HepG2 (cell line): ENCODE data around the gene FAM43A. TPM values are rescaled to one million over a fixed set of nuclear protein-coding genes. Genes with fewer than 3 reads are reported as not detected.

Experiments
- ATAC-seq: fragments of 200-7000 bp; cut with Tn5 transposase; 3 replicates; pipeline ENCODE4 v1.9.1; 2020; ENCODE audit warnings: mild to moderate bottlenecking, moderate library complexity
- BruUV-seq: library from RNA; stranded (reverse); fragments of 400-500 nt; replicated peaks from 2 replicates; lab custom pipeline; 2021; lab: Mats Ljungman, UMichigan
- CTCF ChIA-PET: fragments of 300-600 bp; formaldehyde crosslinking; extraction: SDS; loops from one replicate; lab custom pipeline; 2021; ENCODE audit warnings: low total read pairs, inconsistent platforms, low intra/inter-chr PET ratio; lab: Yijun Ruan, JAX
- POLR2A ChIA-PET: fragments of 350-600 bp; sonication (Branson Sonifier 250); formaldehyde crosslinking; loops from one replicate; lab custom pipeline; 2020; ENCODE audit warnings: antibody characterized with exemption, inconsistent platforms; lab: Yijun Ruan, JAX
- DNase-seq: peaks from one replicate; pipeline ENCODE4 v3.0.0-alpha.2; 2015; ENCODE audit warnings: low spot score
- FAIRE-seq: peaks from 3 replicates; lab custom pipeline; 2011; peaks lifted over from hg19 to GRCh38; lab: Jason Lieb, UNC
- H2AFZ ChIP-seq: one replicate; pipeline ENCODE4 v1.6.1; 2011; ENCODE audit warnings: low read length, inconsistent platforms
- H3K27ac ChIP-seq: fragments of 300-600 bp; 3 replicates; pipeline ENCODE4 v1.8.0; 2011; ENCODE audit warnings: mixed run types, mild to moderate bottlenecking, mixed read lengths, low read length, inconsistent platforms; ENCODE audit not compliant: insufficient read depth; ENCODE audit errors: extremely low read length
- H3K27me3 ChIP-seq, 2 experiments: fragments of 200-600 bp in 1 of 2; 2 replicates in 1 of 2; 3 replicates in 1 of 2; pipeline versions ENCODE4 v1.6.0 to v1.8.0; 2011; ENCODE audit warnings: low read length in 2 of 2, mild to moderate bottlenecking in 2 of 2, moderate library complexity in 2 of 2, inconsistent platforms in 1 of 2; ENCODE audit not compliant: insufficient read depth in 2 of 2, control insufficient read depth in 1 of 2
- H3K36me3 ChIP-seq, 2 experiments: fragments of 200-600 bp in 1 of 2; replicated peaks in 1 of 2; 2 replicates in 1 of 2; 3 replicates in 1 of 2; pipeline versions ENCODE4 v1.5.1 to v1.8.0; 2011; ENCODE audit warnings: low read length in 2 of 2, inconsistent platforms in 1 of 2; ENCODE audit not compliant: insufficient read depth in 2 of 2, control insufficient read depth in 1 of 2
- H3K4me1 ChIP-seq: 2 replicates; pipeline ENCODE4 v1.5.1; 2012; ENCODE audit warnings: low read length, inconsistent platforms; ENCODE audit not compliant: insufficient read depth
- H3K4me2 ChIP-seq: 2 replicates; pipeline ENCODE4 v1.6.0; 2011; ENCODE audit warnings: low read depth, low read length, inconsistent platforms
- H3K4me3 ChIP-seq, 3 experiments: fragments of 200-600 bp in 1 of 3; sonication (generic), shearing (Covaris generic) in 1 of 3; replicated peaks in 1 of 3; 2 replicates each; pipeline ENCODE4 v1.5.1; 2011 to 2016; ENCODE audit warnings: low read length in 3 of 3, inconsistent platforms in 2 of 3, low read depth in 2 of 3, mild to moderate bottlenecking in 2 of 3, control low read depth in 1 of 3, mixed read lengths in 1 of 3; ENCODE audit not compliant: insufficient read depth in 1 of 3
- H3K79me2 ChIP-seq: one replicate; pipeline ENCODE4 v1.6.1; 2011; ENCODE audit warnings: low read length, inconsistent platforms; ENCODE audit not compliant: insufficient read depth
- H3K9ac ChIP-seq: 2 replicates; pipeline ENCODE4 v1.6.0; 2011; ENCODE audit warnings: mild to moderate bottlenecking, low read depth, low read length, inconsistent platforms; ENCODE audit not compliant: insufficient read depth
- H3K9me3 ChIP-seq: 2 replicates; pipeline ENCODE4 v1.5.1; 2012; ENCODE audit warnings: mild to moderate bottlenecking, low read length
- H4K20me1 ChIP-seq: 2 replicates; pipeline ENCODE4 v1.6.0; 2011; ENCODE audit warnings: inconsistent platforms, mild to moderate bottlenecking, low read length, moderate library complexity; ENCODE audit not compliant: insufficient read depth
- FOXP1 ChIP-seq, 2 experiments: fragments of 450-650 bp in 1 of 2; IDR thresholded peaks; 2 replicates each; pipeline ENCODE4 v1.6.1; 2017 to 2018; ENCODE audit warnings: antibody characterized with exemption in 1 of 2
- MTF2 ChIP-seq: sonication (generic); formaldehyde crosslinking; IDR thresholded peaks from 2 replicates; pipeline ENCODE4 v1.5.0; 2020; ENCODE audit warnings: missing genetic modification reagents, borderline replicate concordance
- NAIF1 ChIP-seq: sonication (generic); formaldehyde crosslinking; IDR thresholded peaks from 2 replicates; pipeline ENCODE4 v1.5.0; 2020; ENCODE audit warnings: mild to moderate bottlenecking, missing genetic modification reagents, borderline replicate concordance
- RBM39 ChIP-seq: fragments of 200-400 bp; formaldehyde crosslinking; IDR thresholded peaks from one replicate; pipeline ENCODE4 v1.6.1; 2018; ENCODE audit warnings: antibody characterized with exemption, mild to moderate bottlenecking, low read depth, low read length; ENCODE audit not compliant: poor library complexity, severe bottlenecking
- RERE ChIP-seq: IDR thresholded peaks from 2 replicates; pipeline ENCODE4 v1.6.1; 2016; ENCODE audit warnings: low read depth, missing genetic modification reagents, missing compliant biosample characterization
- TCF7 ChIP-seq: sonication (generic); IDR thresholded peaks from 2 replicates; pipeline ENCODE4 v1.6.1; 2016; ENCODE audit warnings: antibody characterized with exemption, low read depth
- ZBTB38 ChIP-seq: sonication (generic); formaldehyde crosslinking; IDR thresholded peaks from 2 replicates; pipeline ENCODE4 v1.5.1; 2020; ENCODE audit warnings: mild to moderate bottlenecking, missing genetic modification reagents
- ZBTB39 ChIP-seq: sonication (generic); formaldehyde crosslinking; IDR thresholded peaks from 2 replicates; pipeline ENCODE4 v1.5.0; 2020; ENCODE audit warnings: missing genetic modification reagents
- ZBTB7A ChIP-seq: sonication (generic); formaldehyde crosslinking; IDR thresholded peaks from 2 replicates; pipeline ENCODE4 v1.8.0; 2022; ENCODE audit warnings: mild to moderate bottlenecking, missing genetic modification reagents
- ZNF121 ChIP-seq: sonication (generic); formaldehyde crosslinking; IDR thresholded peaks from 2 replicates; pipeline ENCODE4 v1.5.0; 2020; ENCODE audit warnings: mild to moderate bottlenecking, missing genetic modification reagents
- ZNF124 ChIP-seq: sonication (generic); formaldehyde crosslinking; IDR thresholded peaks from 2 replicates; pipeline ENCODE4 v1.4.0; 2020; ENCODE audit warnings: missing genetic modification reagents
- ZNF17 ChIP-seq: sonication (generic); formaldehyde crosslinking; IDR thresholded peaks from 2 replicates; pipeline ENCODE4 v1.5.0; 2020; ENCODE audit warnings: mild to moderate bottlenecking, missing genetic modification reagents
- ZNF205 ChIP-seq: IDR thresholded peaks from 2 replicates; pipeline ENCODE4 v1.6.1; 2018; ENCODE audit warnings: missing biosample characterization, missing genetic modification reagents
- ZNF75D ChIP-seq: sonication (generic); formaldehyde crosslinking; IDR thresholded peaks from 2 replicates; pipeline ENCODE4 v1.8.1; 2023; ENCODE audit warnings: missing genetic modification reagents, mild to moderate bottlenecking, borderline replicate concordance
- WGBS: methylation state at CpG from one replicate; pipeline ENCODE4 v1.1.6; 2017; ENCODE audit warnings: low lambda C conversion rate; 5-methylcytosine and 5-hydroxymethylcytosine counted together
- in situ Hi-C: cut with HindIII; loops from 2 replicates; pipeline ENCODE4 v1.10.0; 2017; ENCODE audit warnings: low pct_unique_long_range_greater_than_20kb; ENCODE audit not compliant: extremely low pct_ligation_motif_present
- intact Hi-C: fragments of 100-400 bp; cut with micrococcal nuclease; formaldehyde crosslinking; loops from one replicate; pipeline ENCODE4 v1.10.0; 2022; ENCODE audit not compliant: unreplicated experiment
- polyA plus RNA-seq, 8 experiments: library from polyadenylated mRNA; depleted of rRNA in 3 of 8; stranded (reverse) in 7 of 8; unstranded in 1 of 8; fragments of >200 nt; fragmentation: Illumina TruSeq in 4 of 8; extraction: Trizol in 4 of 8; gene quantifications; 2 replicates each; pipeline versions ENCODE4 v1.2.1 to v1.2.3, GENCODE V29; 2011 to 2016; ENCODE audit warnings: low read depth in 4 of 8, missing spikeins in 1 of 8, mixed read lengths in 1 of 8; ENCODE audit not compliant: insufficient read depth in 1 of 8
- total RNA-seq, 5 experiments: library from RNA; depleted of rRNA; stranded (reverse); fragments of >200 nt; fragmentation: Illumina TruSeq; extraction: Trizol; gene quantifications; 2 replicates each; pipeline ENCODE4 v1.2.3, GENCODE V29; 2016; ENCODE audit warnings: low read depth in 1 of 5

FAM43A gene
- total and polyA plus RNA-seq, 2 of the 13 experiments (the other 11 are each of a cell fraction or from before 2014, with no cell fraction given) = 0.91 to 1.8 TPM

DNA sequence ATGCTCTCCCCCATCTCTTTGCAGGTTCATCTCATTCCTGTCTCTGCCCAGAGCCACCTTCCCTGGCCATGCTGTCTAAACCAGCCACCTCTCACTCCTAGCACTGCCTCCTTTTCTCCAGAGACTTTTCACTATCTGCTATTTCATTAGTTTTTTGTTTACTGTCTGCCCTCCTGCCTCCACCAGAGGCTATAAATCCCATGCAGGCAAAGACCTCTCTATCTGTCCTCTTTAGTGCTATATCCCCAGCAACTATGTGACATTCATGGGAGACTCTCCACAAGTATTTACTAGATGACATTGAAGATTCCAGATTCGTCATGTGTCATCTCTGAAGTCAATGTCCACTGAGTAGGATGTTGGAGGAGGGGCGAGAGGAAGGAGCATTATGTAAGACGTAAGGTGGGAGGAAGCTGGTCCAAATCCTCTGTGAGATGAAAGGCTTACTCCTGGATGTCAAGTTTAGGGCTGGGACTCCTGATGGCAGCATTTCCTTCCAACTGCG, 3.4 kb upstream of the FAM43A start (continued):
- no peak for TF ChIP-seq ZBTB39 (CRISPR knock-in tag)
- TF ChIP-seq MTF2 = peak; percentile 23; the same call in 1 of the 2 replicates
- 0 out of 2 replicates have a peak, but pooled peaks have one; percentile 14 for TF ChIP-seq ZNF121
- TF ChIP-seq ZNF75D (CRISPR knock-in tag) = 0 out of 2 replicates have a peak, but pooled peaks have one; percentile 65
- TF ChIP-seq NAIF1 (CRISPR knock-in tag) = peak; percentile 74
- no peak for TF ChIP-seq ZNF205 (CRISPR knock-in tag)
- TF ChIP-seq, all 625 proteins: peak for 9

DNA sequence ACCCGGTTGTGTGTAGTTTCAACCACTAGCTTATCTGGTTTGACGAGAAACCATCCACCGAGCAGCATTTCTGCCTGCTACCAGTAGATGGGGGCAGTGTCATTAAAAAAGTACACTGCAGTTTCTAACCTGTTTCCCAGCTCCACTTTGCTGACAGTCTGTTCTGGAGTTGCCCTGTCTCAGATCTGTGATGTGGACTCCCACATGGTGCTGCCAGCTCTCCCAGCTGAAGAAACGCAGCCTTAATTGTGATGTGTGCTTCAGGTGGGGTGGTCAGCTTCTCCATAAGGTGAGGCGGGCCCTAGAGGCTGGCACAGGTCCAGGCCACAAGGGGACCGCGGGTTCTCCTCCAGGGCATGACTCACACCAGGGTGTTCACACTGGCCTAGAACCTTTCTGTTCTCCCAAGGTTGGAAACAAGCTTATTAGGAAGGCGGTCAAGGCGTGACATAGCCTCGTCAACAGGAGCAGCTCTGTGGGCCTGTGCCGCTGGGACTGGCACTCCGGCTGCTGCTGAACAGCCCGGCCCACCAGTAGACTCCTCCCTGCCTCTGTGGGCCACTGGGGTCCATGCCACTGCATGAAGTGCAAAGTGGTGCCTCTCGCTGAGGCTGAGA, 2.9 kb upstream of the FAM43A start:
- H3K27ac ChIP-seq = no peak overlapping the region
- H3K36me3 ChIP-seq = no peaks in the 10 kb centered on the region
- ATAC-seq (peak; percentile 84), DNase-seq (peak; percentile 83), FAIRE-seq (peak; percentile 99)
- no TSS peak for BruUV-seq
- 3% methylated on average over 5 of the region's 14 CpGs for WGBS
- intact Hi-C loops = loop anchor here (2.0 to 10.0 kb wide), 6 partner anchors 62 to 842 kb away; no protein-coding TSS in a partner anchor
- no peak overlapping the region for H3K9ac ChIP-seq
- peak overlapping the region in 1 of 3 experiments; percentile 59; a peak in 3 of 6 replicates for H3K4me3 ChIP-seq
- in situ Hi-C loops = loop anchor here (10.0 kb wide), 2 partner anchors 62 to 272 kb away; no protein-coding TSS in a partner anchor
- peaks cover 0 to 31% of the 10 kb centered on the region in 2 experiments; a peak in 1 of 5 replicates for H3K27me3 ChIP-seq
- peaks cover 50% of the 10 kb centered on the region for H3K4me1 ChIP-seq
- no peaks in the 10 kb centered on the region for H4K20me1 ChIP-seq
- H3K9me3 ChIP-seq = no peaks in the 10 kb centered on the region
- H3K79me2 ChIP-seq = no peaks in the 10 kb centered on the region
- ChIA-PET CTCF (interaction anchor here (0.9 to 1.9 kb wide), 6 partner anchors 11 to 578 kb away, joined by 3 to 13 read pairs (median 4); partner anchors contain the start of gene LSG1), POLR2A (interaction anchor here (0.6 to 2.6 kb wide), 9 partner anchors 9 to 860 kb away, joined by 3 to 19 read pairs (median 4); partner anchors contain the start of genes LSG1, PPP1R2 and XXYLT1)
- no peak overlapping the region for H2AFZ ChIP-seq
- H3K4me2 ChIP-seq = peak overlapping the region; percentile 86
- TF ChIP-seq ZNF17 (CRISPR knock-in tag) (no peak), ZBTB38 (0 out of 2 replicates have a peak, but pooled peaks have one; percentile 15), RERE (CRISPR knock-in tag) (no peak), RBM39 (no peak), FOXP1 (IDR thresholded peaks at IDR 0.05) (no peak), FOXP1 (CRISPR knock-in tag; IDR thresholded peaks at IDR 0.05) (no peak), TCF7 (no peak), ZNF124 (no peak), ZBTB7A (no peak)
